ENCODE measurements around the gene DENND4B. TPM values are rescaled to one million over a fixed set of nuclear protein-coding genes. Genes with fewer than 3 reads are reported as not detected.

Gene DENND4B
- total and polyA plus RNA-seq, 4 donors = 9.7 to 27.2 (median 11.6) TPM

DNA sequence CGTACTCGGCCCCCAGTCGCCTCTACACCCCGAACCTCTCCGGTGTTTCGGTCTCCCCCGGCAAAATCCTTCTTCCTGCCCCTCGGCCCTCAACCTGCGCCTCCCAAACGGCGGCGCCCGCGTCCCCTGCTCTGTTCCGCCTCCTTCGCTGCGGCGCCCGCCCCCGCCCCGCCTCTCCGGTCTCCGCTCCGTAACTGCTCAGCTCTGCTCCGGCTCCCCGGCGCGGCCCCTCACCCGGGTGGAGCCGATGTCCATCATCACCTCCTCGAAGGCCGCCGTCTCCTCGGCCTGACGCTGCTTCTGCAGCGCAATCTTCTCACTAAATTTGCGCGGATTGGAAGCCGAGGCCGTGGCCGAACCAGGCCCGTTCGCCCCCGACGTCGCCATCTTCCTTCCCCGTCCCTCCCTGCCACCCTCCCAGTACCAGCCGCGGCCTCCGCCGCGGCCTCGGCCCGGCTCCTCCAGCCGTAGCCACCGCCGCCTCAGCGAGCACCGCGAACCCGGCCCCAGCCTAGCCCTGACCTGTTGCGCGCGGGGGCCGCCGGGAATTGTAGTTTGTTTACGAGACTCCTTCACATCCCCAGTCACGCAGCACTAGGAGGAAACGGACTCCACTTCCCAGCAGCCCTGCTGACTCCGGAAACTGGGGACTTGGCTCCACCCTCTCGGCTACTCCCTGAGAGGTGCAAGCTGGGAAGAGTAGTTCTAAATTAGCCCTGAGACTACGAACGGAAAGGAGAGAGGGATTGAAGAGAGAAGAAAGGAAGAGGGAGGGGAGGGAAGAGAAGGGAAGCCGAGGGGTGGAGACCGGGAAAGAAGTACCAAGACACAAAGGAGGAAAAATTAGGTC, 11.8 kb upstream of the DENND4B start, which contains the start of gene CRTC2:
Gene CRTC2, minus strand, starts transcription at position 502 of the 850 bp plus-strand sequence. Its CDS starts 115 bp downstream, at position 387.
- TF ChIP-seq EGR1 (IDR thresholded peaks at IDR 0.05; ENCODE audit: low read depth in 2 of 2) (peak in 1 of 2 donors; percentile 45), GABPA (IDR thresholded peaks at IDR 0.05 in 1 of 2, conservative IDR thresholded peaks at IDR 0.05 in 1 of 2) (peak; percentile 67 to 90), NR2F2 (IDR thresholded peaks at IDR 0.05) (peak; percentile 72), JUND (IDR thresholded peaks at IDR 0.05) (peak in 1 of 2 donors; percentile 26), TAF1 (conservative IDR thresholded peaks at IDR 0.05) (no peak), YY1 (IDR thresholded peaks at IDR 0.05) (peak; percentile 74), RAD21 (IDR thresholded peaks at IDR 0.05) (no peak), REST (IDR thresholded peaks at IDR 0.05) (peak; percentile 40), FOXA2 (IDR thresholded peaks at IDR 0.05) (peak; percentile 5), FOXA1 (IDR thresholded peaks at IDR 0.05) (peak; percentile 16), HNF4G (IDR thresholded peaks at IDR 0.05) (no peak), ATF3 (IDR thresholded peaks at IDR 0.05) (no peak), HNF4A (conservative IDR thresholded peaks at IDR 0.05) (peak; percentile 9 to 10), SP1 (IDR thresholded peaks at IDR 0.05) (peak; percentile 69), RXRA (IDR thresholded peaks at IDR 0.05) (peak in 1 of 2 donors; percentile 55)
- TF ChIP-seq, protein P1, sequence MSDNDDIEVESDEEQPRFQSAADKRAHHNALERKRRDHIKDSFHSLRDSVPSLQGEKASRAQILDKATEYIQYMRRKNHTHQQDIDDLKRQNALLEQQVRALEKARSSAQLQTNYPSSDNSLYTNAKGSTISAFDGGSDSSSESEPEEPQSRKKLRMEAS (IDR thresholded peaks at IDR 0.05) = peak; percentile 64
- TF ChIP-seq, protein P2, sequence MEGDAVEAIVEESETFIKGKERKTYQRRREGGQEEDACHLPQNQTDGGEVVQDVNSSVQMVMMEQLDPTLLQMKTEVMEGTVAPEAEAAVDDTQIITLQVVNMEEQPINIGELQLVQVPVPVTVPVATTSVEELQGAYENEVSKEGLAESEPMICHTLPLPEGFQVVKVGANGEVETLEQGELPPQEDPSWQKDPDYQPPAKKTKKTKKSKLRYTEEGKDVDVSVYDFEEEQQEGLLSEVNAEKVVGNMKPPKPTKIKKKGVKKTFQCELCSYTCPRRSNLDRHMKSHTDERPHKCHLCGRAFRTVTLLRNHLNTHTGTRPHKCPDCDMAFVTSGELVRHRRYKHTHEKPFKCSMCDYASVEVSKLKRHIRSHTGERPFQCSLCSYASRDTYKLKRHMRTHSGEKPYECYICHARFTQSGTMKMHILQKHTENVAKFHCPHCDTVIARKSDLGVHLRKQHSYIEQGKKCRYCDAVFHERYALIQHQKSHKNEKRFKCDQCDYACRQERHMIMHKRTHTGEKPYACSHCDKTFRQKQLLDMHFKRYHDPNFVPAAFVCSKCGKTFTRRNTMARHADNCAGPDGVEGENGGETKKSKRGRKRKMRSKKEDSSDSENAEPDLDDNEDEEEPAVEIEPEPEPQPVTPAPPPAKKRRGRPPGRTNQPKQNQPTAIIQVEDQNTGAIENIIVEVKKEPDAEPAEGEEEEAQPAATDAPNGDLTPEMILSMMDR (IDR thresholded peaks at IDR 0.05; ENCODE audit: low read depth, low read length, missing input control) = no peak
- TF ChIP-seq, protein P3, sequence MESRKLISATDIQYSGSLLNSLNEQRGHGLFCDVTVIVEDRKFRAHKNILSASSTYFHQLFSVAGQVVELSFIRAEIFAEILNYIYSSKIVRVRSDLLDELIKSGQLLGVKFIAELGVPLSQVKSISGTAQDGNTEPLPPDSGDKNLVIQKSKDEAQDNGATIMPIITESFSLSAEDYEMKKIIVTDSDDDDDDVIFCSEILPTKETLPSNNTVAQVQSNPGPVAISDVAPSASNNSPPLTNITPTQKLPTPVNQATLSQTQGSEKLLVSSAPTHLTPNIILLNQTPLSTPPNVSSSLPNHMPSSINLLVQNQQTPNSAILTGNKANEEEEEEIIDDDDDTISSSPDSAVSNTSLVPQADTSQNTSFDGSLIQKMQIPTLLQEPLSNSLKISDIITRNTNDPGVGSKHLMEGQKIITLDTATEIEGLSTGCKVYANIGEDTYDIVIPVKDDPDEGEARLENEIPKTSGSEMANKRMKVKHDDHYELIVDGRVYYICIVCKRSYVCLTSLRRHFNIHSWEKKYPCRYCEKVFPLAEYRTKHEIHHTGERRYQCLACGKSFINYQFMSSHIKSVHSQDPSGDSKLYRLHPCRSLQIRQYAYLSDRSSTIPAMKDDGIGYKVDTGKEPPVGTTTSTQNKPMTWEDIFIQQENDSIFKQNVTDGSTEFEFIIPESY (IDR thresholded peaks at IDR 0.05) = no peak
- Histone ChIP-seq H3K36me3 (ENCODE audit: control insufficient read depth in 4 of 4, insufficient read depth in 3 of 4, low read depth in 1 of 4, low read length in 3 of 4) (peaks cover 0 to 8% (median 1%) of the 10 kb centered on the region in 4 donors), H3K27ac (ENCODE audit: low read depth in 1 of 2, low read length in 2 of 2) (peak within 1 kb of the TSS; percentile 91 to 94), H3K4me3 (ENCODE audit: low read depth in 1 of 3, low read length in 3 of 3) (peak within 1 kb of the TSS; percentile 68 to 99 (median 89)), H3K27me3 (ENCODE audit: control insufficient read depth in 4 of 4, insufficient read depth in 4 of 4, low read length in 3 of 4) (no peaks in the 10 kb centered on the region), H3K4me1 (ENCODE audit: control insufficient read depth in 4 of 4, insufficient read depth in 4 of 4, low read length in 3 of 4) (peaks cover 12 to 67% (median 54%) of the 10 kb centered on the region in 4 donors), H3K9ac (ENCODE audit: low read depth in 1 of 2, low read length in 2 of 2) (peak within 1 kb of the TSS; percentile 73 to 89), H3K9me3 (ENCODE audit: control insufficient read depth in 4 of 4, low read length in 3 of 4) (no peaks in the 10 kb centered on the region)
- DNase-seq (ENCODE audit: low spot score) = peak; percentile 98
- under 1% methylated on average over 74 of the region's 75 CpGs for WGBS
